Stimulated activated CD4-positive, alpha-beta T cell treated with anti-CD3 and anti-CD28 coated beads, Interleukin-4, amount 100 ng/mL, for 4 hours (primary cell): ENCODE measurements around the gene MORC1.
"Not testable (repeated sequence)": the region's sequence is repeated elsewhere in the genome, so short reads cannot be mapped to it uniquely, and the experiment has no call there.

Source experiments
- DNase-seq, 2 experiments: peaks; one replicate each; pipeline ENCODE4 v3.0.0-alpha.2; 2020

MORC1 gene

GRCh38 chr3:109117939-109118338, at the start of gene MORC1:
Gene MORC1, minus strand, starts transcription at chr3:109118134. Its CDS starts 75 bp downstream, at chr3:109118059.
- DNase-seq = no peak

GRCh38 chr3:109165905-109166304, 48.0 kb upstream of the MORC1 start:
- no peak for DNase-seq

- no peak for DNase-seq
Observed at GRCh38 chr3:109161487-109162123, 43.7 kb upstream of the MORC1 start.

- DNase-seq = no peak
Observed at GRCh38 chr3:109155828-109156227, 37.9 kb upstream of the MORC1 start.

- no peak for DNase-seq
Observed at GRCh38 chr3:109154979-109155378, 37.0 kb upstream of the MORC1 start.

GRCh38 chr3:109152320-109152719, 34.4 kb upstream of the MORC1 start:
- no peak for DNase-seq

- no peak for DNase-seq
Observed at GRCh38 chr3:109149078-109149477, 31.1 kb upstream of the MORC1 start.

GRCh38 chr3:109143646-109144045, 25.7 kb upstream of the MORC1 start:
- no peak for DNase-seq

GRCh38 chr3:109140318-109140717, 22.4 kb upstream of the MORC1 start:
- no peak for DNase-seq

- no peak for DNase-seq
Observed at GRCh38 chr3:109137761-109138160, 19.8 kb upstream of the MORC1 start.

- DNase-seq = no peak
Observed at GRCh38 chr3:109136523-109136922, 18.6 kb upstream of the MORC1 start, which contains the start of gene C3orf85. Gene C3orf85, plus strand, starts transcription at chr3:109136719. Its CDS starts 129 bp downstream, at chr3:109136848.

GRCh38 chr3:109133474-109133816, 15.5 kb upstream of the MORC1 start:
- not testable (repeated sequence) for DNase-seq

- no peak for DNase-seq
Observed at GRCh38 chr3:109132801-109133473, 15.0 kb upstream of the MORC1 start.

GRCh38 chr3:109131276-109131675, 13.3 kb upstream of the MORC1 start:
- no peak for DNase-seq

GRCh38 chr3:109127553-109127952, 9.6 kb upstream of the MORC1 start:
- DNase-seq = no peak

GRCh38 chr3:109125902-109126301, 8.0 kb upstream of the MORC1 start:
- no peak for DNase-seq

GRCh38 chr3:109122690-109123089, 4.8 kb upstream of the MORC1 start:
- no peak for DNase-seq

- no peak for DNase-seq
Observed at GRCh38 chr3:109118584-109118983, 650 bp upstream of the MORC1 start.

GRCh38 chr3:109116031-109116430, 1.9 kb downstream of the MORC1 start:
- no peak for DNase-seq

GRCh38 chr3:109115451-109115850, 2.5 kb downstream of the MORC1 start:
- DNase-seq = no peak

GRCh38 chr3:109114746-109115145, 3.2 kb downstream of the MORC1 start:
- no peak for DNase-seq

GRCh38 chr3:109112946-109113760, 4.8 kb downstream of the MORC1 start:
- DNase-seq = no peak

- no peak for DNase-seq
Observed at GRCh38 chr3:109109574-109109973, 8.4 kb downstream of the MORC1 start.
